NCI-H1092 (cell line): ENCODE data around the gene MYLK2.
"Not testable (repeated sequence)": the region's sequence is repeated elsewhere in the genome, so short reads cannot be mapped to it uniquely, and the experiment has no call there.

ENCODE experiments used
- DNase-seq: peaks from one replicate; lab custom pipeline; 2025; lab: John Stamatoyannopoulos, UW

MYLK2 gene

DNA sequence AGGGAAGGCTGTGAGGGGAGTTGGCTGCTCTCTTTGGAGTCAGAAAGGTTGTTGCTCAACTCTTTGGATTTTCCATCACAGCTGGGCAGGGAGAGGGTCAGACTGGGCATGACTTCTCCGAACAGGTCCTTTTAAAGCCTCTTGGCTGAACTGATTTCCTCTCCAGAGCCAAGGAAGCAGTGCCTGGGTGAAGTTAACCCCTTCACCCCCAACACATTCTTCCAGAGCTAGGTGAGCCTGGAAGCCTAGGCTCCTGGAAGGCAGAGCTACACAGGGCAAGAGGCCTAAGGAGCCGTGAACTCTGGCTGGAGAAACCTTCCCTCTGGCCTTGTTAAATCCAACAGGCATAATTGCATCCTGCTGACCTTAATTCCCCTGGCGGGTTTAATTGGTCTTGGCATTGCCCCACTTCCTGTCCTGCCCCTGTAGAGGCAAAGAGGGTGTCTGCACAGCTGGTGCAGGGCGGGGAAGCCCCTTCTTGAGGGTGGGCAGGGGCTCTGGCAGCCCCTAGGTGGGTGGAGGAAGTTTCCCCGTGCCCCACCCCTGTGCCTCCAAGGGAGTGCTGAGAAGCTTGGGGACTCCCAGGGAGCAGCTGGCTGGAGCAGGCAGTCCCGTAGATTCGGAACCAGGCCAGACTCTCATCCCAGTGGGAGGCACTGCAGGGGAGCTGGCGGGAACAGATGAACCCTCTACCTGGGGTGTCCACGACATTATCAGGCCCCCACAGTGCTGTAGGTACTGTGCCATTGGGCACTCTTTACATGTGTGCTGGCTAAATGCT lies 3.6 kb upstream of the MYLK2 start:
- peak; percentile 52 for DNase-seq

DNA sequence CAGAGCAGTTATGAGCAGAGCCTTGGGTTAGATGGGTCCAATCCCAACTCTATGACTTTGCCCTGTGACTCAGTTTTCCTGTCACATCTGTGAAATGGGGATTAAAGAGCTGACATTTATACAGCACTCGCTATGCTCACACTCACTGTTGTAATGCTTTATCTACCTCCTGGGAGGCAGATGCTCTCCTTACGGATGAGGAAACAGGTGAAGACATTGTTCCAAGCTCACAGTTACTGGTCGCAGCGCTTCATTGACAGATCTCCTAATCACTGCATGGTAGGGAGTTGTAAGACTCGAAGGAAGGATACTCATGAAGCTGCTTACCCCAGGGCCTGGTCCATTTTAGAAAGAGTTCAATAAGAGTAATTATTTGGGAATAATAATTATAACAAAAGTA lies 2.9 kb upstream of the MYLK2 start:
- no peak for DNase-seq

DNA sequence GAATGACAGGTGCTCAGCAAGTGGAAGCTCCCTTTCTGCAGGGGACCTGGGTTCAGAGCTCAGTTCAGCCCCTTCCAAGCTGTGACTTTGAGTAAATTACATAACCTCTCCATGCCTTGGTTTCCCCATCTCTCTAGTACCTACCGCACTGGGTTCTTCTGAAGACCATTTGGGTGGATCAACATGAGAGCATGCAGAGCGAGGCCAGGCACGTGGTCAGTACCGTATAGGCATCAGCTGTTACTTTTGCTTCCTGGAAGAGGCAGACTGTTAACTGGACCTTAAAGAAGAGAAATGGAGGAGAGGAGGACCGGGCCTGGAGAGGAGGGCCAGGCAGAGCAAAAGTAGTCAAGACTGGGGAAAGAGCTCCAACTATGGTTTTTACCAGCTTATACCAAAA lies 1.7 kb upstream of the MYLK2 start:
- no peak for DNase-seq

DNA sequence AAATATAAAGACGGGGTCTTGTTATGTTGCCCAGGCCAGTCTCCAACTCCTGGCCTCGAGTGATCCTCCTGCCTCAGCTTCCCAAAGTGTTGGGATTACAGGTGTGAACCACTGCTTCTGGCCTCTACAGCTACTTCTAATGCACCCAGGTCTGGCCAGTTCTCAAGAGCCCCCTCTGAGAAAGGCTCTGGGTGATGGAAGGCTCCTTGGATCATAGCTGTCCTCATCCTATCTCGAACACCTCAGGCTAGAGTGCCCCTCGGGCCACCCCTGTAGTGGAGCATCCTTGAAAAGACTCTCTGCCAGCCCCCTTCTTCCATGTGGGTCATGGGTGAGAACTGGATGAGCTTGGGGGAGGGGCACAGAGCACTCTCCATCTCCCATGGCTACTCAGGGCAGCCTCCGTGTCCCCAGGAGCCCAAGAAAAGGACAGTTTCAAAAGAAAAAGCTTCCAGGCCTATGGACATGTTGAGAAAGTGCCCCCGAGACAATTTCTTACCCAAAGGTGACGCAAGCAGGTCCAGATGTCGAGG lies 714 bp upstream of the MYLK2 start:
- DNase-seq: no peak

DNA sequence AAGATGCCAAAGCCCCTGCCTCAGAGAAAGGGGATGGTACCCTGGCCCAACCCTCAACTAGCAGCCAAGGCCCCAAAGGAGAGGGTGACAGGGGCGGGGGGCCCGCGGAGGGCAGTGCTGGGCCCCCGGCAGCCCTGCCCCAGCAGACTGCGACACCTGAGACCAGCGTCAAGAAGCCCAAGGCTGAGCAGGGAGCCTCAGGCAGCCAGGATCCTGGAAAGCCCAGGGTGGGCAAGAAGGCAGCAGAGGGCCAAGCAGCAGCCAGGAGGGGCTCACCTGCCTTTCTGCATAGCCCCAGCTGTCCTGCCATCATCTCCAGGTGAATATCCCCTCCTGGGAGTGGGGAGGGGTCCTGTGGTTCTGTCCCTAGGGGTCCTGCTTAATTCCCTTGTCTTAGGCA lies 1.1 kb downstream of the MYLK2 start:
- no peak for DNase-seq

DNA sequence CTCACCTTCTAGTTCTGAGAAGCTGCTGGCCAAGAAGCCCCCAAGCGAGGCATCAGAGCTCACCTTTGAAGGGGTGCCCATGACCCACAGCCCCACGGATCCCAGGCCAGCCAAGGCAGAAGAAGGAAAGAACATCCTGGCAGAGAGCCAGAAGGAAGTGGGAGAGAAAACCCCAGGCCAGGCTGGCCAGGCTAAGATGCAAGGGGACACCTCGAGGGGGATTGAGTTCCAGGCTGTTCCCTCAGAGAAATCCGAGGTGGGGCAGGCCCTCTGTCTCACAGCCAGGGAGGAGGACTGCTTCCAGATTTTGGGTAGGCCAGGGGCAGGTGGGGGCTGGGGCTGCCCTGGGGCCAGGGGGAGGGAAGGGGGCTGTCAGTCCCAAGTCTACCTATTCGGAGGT lies 2.3 kb downstream of the MYLK2 start:
- no peak for DNase-seq

DNA sequence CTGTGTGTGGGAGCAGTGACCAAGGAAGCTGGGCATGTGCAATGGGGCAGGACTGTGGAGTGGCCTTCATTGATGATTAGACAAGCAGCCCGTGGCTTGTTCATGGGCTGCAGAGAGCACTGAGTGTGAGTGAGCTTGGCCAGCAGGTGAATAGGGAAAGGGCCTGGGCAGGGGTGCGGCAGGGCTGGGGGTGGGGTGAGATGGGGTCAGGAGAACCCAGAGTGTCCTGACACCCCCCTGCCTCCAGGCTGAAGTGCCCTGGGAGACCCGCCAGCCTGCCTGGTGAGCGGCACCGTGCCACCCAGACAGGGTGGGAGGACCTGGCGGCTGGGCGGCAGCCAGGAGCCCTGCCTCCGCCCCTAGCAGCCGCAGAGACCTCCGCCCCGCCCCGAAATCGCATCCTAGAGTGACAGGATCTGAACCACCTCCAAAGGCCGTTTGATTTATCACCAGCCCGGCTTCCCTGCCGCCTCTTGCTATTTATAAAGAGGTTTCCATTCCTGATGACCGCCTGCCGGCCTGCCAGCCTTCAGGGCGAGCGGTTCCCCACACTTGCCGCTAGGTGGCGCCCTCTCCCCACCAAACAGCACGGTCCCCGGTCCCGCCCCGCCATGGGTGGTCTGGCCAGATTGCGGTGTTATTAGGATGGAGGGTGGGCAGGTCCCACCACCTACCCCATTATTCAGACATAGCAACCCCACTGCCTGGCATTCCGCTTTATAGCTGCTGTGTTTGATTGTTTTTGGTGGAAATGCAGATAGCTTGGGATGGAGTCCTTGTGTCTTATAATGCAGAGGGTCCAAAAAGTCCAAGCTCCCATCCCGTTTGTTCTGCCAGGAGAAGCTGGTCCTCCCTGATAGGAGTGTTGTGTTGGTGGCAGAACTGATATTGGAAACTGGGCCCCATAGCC lies 3.5 kb downstream of the MYLK2 start:
- peak; percentile 92 for DNase-seq

DNA sequence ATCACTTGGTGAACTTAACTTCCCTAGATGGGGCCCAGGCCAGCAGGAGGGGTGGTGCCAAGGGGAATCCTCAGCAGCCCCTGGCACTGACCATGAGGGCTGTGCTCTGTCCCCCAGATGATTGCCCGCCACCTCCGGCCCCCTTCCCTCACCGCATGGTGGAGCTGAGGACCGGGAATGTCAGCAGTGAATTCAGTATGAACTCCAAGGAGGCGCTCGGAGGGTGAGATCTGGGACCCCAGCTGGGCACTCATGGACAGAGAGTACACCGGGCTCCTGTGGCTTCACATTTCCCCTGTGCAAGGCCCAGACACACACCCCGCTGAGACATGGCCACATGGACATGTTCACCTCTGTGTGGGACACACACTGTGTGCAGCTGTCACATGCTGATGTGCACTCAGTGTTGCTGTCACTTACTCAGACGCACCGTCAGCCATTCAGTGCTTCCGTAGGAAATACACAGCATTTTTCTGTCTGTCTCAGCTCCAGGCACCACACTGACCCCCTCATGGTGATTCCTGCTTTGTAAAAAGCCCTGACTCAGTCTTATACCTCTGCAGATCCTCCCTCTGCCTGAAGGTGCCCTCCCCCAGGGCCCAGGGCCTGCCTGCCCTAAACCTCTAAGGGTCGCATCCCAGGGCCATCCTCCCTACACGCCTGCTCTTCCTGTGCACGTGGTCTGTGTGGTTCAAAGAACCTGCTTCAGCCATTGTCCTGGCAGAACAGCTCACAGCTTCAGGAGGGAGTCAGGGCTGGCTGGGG lies 4.4 kb downstream of the MYLK2 start:
- DNase-seq: no peak

DNA sequence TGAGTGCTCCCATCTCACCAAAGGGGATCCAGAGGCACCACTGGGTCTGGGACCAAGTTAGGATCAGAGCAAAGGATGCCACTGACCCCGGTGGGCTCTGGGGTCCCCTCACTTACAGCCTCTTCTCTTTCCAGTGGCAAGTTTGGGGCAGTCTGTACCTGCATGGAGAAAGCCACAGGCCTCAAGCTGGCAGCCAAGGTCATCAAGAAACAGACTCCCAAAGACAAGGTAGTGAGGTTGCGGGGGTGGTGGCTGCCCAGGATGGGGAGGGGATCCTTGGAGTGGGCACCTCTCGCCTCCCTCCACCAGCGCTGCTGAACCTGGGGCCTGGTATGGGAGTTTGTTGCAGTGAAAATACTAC lies 4.9 kb downstream of the MYLK2 start:
- no peak for DNase-seq

DNA sequence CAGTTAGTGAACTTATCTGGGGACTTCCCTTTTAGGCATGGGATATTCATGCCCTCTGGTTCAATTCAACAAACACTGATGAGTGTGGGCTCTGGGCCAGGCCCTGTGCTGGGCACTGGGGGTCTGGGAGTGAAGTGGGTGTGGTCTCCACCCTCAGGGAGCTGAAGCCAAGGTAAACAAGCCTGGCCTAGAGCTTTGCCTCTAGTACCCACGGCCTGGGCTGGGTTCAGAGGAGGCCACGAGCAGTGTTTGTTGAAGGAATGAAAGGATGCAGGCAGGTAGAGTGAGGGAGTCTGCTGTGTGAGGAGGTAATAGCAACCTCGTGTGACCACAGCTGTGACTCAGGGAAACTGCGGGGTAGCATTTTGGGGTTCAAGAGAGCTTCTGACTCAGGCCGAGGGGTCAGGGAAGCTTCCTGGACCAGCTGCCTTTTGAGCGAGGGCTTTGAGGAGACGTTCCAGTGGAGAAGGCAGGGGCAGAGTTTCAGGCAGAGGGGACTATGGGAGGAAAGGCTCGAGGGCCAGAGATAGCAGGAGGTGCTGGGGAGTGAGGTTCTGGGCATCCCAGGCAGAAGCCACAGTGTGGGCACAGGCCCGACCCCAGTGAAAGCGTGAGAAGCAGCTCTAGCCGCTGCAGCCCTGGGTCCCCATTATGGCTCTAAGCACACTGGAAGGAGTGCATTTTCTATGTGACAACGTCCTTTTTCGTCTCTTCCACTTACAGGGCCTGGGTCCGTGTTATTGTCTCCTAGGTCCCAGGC lies 5.6 kb downstream of the MYLK2 start:
- DNase-seq: peak; percentile 54

DNA sequence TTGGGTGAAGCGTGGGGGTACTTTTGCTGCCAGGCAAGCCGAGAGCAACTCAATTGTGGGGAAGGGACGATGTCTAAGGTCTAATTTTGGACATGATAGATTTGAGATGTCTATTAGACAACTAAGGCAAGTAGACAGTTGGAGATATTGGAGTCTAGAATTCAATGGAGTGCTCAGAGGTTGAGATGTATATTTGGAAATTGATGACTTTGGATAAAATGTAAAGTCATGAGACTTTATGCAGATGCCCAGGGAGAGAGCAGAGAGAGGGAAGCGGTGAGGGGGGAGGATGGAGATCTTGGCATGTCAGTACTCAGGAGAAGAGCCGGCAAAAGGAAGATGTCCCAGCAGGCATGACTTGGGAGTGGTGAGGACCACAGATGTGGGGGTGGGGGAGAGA lies 6.9 kb downstream of the MYLK2 start:
- DNase-seq: no peak

DNA sequence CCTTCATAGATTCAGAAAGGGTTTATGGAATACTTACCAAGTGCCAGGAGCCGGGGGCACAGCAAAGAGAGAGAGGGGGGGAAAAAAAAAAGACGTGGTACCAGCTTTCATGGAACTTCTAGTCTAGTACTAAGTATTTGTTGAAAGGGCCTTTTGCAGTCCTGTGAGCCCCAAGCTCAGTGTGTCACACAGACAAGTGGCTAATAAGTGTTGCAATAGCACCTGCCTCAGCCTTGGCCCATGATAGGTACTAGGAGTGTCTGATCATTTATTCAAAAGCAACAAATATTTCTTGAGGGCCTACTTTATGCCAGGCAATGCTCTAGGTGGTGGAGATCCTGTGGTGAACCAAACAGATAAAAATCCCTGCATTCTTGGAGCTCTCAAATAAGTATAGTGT lies 7.9 kb downstream of the MYLK2 start:
- DNase-seq: no peak

DNA sequence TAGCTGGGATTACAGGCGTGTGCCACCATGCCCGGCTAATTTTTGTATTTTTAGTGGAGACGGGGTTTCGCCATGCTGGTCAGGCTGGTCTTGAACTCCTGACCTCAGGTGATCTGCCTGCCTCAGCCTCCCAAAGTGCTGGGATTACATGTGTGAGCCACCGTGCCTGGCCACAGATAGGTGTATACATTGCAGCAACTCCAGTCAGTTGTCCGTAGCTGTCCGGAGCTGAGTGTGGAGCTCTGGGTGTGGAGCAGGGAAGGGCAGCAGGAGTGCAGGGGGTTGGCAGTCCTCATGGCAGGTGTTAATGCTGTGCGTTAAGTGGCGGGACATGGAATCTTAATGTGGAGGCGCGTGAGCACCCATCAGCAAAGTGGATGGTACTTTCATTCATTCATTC lies 8.9 kb downstream of the MYLK2 start:
- DNase-seq: not testable (repeated sequence)

DNA sequence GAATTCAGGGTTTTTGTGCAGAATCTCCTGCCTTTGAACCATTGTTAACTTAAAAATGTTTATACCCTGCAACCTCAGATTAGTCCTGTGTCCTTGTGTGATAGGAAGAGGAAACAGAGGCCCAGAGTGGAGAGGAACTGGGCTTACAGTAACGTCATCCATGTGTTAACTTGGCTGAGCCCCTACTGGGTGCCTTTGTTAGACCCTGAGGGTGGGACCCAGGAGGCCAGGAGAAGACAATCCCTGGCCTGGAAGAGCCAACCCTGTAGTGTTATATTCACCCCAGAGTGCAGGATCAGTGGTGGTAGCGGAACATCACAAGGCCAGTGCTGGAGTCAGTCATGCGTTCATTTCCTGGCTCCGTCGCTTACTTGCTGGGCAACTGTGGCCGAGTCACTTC lies 10.6 kb downstream of the MYLK2 start:
- no peak for DNase-seq

DNA sequence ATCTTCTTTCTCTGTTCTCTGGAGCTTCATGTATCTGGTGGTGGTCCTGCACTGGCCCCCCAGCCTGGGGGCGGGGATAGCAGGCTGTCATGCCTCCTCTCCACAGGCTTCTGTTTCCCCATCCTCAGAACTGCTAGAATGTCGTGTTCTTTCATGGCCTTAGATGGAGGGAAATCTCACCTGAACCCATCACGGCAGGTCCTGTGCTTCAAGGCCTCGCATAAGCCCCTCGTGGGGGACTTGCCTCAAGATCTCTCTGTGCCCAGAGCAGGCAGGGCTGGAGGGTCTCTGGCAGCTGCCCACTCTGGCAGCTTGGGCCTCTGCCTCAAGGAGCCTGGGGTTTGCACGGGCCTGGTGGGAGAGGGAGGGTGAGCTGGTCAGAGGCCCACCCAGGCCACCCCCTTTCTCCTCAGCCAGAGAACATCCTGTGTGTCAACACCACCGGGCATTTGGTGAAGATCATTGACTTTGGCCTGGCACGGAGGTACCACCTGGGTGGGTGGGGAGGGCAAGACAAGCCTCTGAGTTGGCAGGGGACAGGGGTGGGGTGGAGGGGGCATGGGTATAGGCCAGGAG lies 11.3 kb downstream of the MYLK2 start:
- no peak for DNase-seq

DNA sequence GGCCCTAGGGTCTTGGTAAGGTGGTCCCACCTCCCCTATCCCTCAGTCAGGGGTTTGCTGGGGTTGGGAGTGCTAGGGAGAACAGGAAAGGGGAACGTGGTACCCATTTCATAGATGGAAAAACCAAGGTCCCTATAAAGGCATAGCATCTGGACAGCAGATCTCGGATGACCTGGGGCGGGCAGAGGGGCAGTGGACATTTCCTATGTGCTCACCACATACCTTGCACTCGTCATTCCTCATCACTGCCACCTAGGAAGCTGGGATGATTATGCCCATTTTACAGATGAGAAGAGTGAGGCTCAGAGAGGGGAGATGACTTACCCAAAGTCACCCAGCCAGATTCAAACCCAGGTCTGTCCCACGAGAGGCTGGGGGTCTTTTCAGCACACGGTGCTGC lies 12.1 kb downstream of the MYLK2 start:
- DNase-seq: no peak

DNA sequence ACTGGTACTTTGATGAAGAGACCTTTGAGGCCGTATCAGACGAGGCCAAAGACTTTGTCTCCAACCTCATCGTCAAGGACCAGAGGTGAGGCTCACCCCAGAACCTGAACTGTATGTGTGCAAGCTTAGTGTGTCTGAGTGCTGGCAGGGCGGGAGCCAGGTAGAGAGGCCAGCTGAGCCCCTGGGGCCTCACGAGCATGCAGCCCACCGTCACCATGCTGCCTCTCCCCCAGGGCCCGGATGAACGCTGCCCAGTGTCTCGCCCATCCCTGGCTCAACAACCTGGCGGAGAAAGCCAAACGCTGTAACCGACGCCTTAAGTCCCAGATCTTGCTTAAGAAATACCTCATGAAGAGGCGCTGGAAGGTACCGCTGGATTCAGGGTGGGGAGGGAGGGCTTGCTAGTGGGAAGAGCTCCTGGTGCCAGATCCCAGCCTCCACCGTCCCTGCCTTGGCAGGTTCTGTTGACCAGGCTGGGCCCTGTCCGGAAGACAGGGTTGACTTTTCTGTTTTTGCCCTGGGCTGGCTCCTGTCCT lies 12.7 kb downstream of the MYLK2 start:
- DNase-seq: no peak

DNA sequence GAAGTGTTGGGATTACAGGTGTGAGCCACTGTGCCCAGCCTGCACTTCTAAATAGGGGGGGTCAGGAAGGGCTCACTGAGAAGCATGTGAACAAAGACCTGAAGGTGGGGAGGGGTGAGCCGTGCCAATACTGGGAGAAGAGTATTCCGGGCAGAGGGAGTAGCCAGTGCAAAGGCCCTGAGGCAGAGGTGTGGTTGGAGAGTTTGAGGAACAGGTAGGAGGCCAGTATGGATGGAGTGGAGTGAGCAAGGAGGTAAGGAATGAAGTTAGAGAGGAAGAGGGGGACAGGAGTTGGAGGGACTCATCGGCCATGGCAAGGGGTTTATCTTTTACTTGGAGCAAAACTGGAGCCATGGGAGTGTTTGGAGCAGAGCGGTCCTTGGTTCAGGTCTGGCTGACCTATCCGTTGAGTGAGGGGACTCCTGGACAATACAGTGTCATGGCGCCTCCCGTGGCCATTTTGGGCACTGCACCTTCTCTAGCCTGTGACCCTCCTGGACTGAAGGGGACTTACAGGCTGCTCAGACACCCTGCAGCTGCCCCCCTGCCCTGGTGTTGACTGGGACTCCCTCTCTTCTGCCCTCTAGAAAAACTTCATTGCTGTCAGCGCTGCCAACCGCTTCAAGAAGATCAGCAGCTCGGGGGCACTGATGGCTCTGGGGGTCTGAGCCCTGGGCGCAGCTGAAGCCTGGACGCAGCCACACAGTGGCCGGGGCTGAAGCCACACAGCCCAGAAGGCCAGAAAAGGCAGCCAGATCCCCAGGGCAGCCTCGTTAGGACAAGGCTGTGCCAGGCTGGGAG lies 14.2 kb downstream of the MYLK2 start:
- no peak for DNase-seq

DNA sequence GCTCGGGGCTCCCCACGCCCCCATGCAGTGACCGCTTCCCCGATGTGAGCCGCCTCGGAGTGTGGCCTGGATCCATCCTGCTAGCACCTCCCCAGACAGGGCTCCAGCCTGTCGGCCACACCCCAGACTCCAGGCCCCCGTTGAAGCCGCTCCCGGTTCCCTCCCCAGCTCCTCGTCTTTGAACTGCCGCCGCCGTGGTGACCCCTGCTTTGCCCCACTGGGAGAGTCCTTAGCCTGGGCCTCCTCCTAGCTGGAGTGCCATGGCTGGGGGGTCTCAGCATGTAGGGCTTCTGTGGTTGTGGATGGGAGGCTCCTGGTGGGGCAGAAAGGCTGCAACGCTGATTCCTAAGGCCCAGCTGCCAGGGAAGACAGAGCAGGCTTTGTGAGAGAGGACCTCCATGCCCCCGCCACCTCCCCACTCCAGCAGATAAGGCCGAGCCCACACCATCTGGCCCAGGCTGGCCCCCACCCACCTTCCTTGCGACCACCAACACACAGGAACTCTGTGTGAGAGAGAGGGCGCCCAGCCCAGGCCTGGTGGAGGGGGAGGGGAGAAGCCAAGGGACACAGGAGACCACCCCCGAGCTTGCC lies 14.9 kb downstream of the MYLK2 start:
- no peak for DNase-seq

DNA sequence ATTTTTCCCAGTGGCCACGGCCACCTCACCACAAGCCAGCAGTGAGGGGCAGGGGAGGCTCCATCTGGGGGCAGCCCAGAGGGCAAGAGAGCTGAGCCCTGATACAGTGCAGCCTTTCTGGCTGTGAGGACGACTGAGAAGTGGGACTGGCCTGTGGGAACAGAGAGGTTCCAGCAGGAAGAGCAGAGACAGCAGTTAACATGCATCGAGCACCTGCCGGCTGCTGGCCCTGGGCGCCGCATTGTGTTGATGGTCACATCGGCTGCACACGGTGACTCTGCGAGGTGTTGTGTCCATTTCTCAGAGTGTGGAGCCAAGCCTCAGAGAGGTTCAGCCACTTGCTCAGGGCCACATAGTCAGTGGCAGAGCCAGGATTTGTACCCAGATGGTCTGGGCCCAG lies 16.4 kb downstream of the MYLK2 start:
- no peak for DNase-seq
